Nephron progenitor cell (in vitro differentiated cells): ENCODE results near the gene SLC8A1.

Experiments used
- DNase-seq: peaks from one replicate; pipeline ENCODE4 v3.0.0; 2021
- H3K27ac Mint-ChIP-seq: 2 replicates; pipeline ENCODE4 v1.8.0; 2021; ENCODE audit warnings: mild to moderate bottlenecking, moderate library complexity, mixed read lengths
- H3K27me3 Mint-ChIP-seq: 2 replicates; pipeline ENCODE4 v1.8.0; 2021; ENCODE audit warnings: mild to moderate bottlenecking, low read depth, mixed read lengths; ENCODE audit not compliant: poor library complexity
- H3K36me3 Mint-ChIP-seq: 2 replicates; pipeline ENCODE4 v1.8.0; 2021; ENCODE audit warnings: low read depth, mixed read lengths
- H3K4me1 Mint-ChIP-seq: 2 replicates; pipeline ENCODE4 v1.8.0; 2021; ENCODE audit warnings: mixed read lengths
- H3K4me3 Mint-ChIP-seq: 2 replicates; pipeline ENCODE4 v1.8.0; 2021; ENCODE audit warnings: mild to moderate bottlenecking, moderate library complexity, mixed read lengths
- H3K9me3 Mint-ChIP-seq: 2 replicates; pipeline ENCODE4 v1.8.0; 2021; ENCODE audit warnings: mild to moderate bottlenecking, moderate library complexity, mixed read lengths
- TF ChIP-seq, protein P1 (sequence below): fragments of 200-600 bp; sonication (generic); IDR thresholded peaks from 2 replicates; pipeline ENCODE4 v1.5.0; 2021; ENCODE audit warnings: antibody characterized with exemption

The SLC8A1 gene

DNA sequence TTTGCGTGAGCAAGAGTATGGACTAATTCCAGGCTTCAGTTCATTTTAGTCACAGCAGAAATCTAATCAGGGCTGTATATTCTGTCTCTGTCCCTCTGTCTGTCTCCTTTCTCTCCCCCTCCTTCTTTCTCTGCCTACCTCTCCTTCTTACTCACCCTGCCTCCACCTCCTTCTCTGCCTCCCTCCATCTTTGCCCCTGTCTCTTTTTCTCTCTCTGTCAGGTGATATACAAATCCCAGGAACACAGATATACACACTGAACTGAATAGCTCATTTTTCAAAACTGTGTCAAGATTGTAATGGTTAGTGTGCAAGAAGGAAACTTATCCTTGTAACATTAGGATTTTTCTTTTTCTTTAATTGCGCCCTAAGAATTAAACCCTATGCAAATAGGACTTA lies 32.5 kb downstream of the SLC8A1 start:
- H3K9me3 Mint-ChIP-seq: no peaks in the 10 kb centered on the region
- H3K27ac Mint-ChIP-seq: no peak overlapping the region
- no peak overlapping the region for H3K4me3 Mint-ChIP-seq
- peaks cover 5% of the 10 kb centered on the region for H3K4me1 Mint-ChIP-seq
- TF ChIP-seq, protein P1, sequence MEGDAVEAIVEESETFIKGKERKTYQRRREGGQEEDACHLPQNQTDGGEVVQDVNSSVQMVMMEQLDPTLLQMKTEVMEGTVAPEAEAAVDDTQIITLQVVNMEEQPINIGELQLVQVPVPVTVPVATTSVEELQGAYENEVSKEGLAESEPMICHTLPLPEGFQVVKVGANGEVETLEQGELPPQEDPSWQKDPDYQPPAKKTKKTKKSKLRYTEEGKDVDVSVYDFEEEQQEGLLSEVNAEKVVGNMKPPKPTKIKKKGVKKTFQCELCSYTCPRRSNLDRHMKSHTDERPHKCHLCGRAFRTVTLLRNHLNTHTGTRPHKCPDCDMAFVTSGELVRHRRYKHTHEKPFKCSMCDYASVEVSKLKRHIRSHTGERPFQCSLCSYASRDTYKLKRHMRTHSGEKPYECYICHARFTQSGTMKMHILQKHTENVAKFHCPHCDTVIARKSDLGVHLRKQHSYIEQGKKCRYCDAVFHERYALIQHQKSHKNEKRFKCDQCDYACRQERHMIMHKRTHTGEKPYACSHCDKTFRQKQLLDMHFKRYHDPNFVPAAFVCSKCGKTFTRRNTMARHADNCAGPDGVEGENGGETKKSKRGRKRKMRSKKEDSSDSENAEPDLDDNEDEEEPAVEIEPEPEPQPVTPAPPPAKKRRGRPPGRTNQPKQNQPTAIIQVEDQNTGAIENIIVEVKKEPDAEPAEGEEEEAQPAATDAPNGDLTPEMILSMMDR: no peak
- H3K36me3 Mint-ChIP-seq: no peaks in the 10 kb centered on the region
- H3K27me3 Mint-ChIP-seq: no peaks in the 10 kb centered on the region
- DNase-seq: no peak

DNA sequence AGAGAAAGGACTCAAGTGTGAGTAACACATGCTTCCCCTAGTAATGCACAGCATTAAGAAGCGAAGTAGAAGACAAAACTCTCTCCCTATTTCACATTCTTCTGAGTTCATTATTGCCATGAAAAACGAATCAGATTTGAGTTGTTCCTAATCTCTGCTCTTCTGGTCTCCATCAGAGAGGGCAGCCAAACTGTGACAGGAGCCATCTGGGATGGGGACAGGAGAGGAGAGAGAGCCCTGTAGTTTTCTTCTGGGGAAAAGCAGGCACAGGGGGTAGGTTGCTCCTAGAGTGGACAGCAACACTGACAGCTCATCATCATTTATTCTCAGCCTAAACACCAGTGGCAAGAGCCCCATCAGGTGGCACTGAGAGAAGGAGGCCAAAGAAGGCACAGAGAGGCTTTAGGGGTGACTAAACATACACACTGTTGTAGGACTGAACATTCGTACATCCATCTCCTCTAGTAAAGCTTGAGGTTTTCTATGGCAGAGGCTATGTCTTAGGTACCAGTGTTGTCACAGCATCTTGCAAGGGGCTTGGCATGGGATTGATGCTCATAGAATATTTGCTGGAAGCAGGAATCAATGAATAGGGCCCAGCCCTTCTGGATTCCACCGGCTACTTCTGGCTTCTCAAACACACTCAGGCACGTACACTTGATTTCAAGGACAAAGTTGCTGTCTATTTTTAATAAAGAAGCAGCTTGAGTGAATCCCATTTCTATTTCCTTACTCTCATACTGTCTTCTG lies 33.1 kb downstream of the SLC8A1 start:
- TF ChIP-seq, protein P1: no peak
- no peaks in the 10 kb centered on the region for H3K27me3 Mint-ChIP-seq
- peaks cover 5% of the 10 kb centered on the region for H3K4me1 Mint-ChIP-seq
- H3K9me3 Mint-ChIP-seq: no peaks in the 10 kb centered on the region
- no peak for DNase-seq
- H3K27ac Mint-ChIP-seq: no peak overlapping the region
- no peaks in the 10 kb centered on the region for H3K36me3 Mint-ChIP-seq
- no peak overlapping the region for H3K4me3 Mint-ChIP-seq

DNA sequence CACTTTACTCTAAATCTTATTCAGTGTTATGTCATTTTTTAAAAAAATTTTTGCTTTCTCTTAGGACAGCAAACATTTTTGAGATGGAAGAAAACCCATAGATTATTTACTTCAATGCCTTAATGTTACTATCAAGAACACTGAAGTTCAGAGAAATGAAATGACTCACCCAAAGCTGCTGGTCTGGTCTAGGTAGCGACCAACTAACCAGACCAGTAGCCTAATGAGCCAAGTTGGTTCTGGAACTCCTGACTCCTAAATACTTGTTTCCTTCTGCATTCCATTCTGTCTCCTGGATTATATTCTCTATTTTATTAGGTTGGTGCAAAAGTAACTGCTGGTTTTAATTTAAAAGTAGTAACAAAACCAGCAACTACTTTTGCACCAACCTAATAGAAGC lies 35.4 kb downstream of the SLC8A1 start:
- H3K4me3 Mint-ChIP-seq: no peak overlapping the region
- TF ChIP-seq, protein P1: no peak
- H3K27ac Mint-ChIP-seq: no peak overlapping the region
- no peaks in the 10 kb centered on the region for H3K36me3 Mint-ChIP-seq
- no peaks in the 10 kb centered on the region for H3K9me3 Mint-ChIP-seq
- H3K27me3 Mint-ChIP-seq: no peaks in the 10 kb centered on the region
- peaks cover 5% of the 10 kb centered on the region for H3K4me1 Mint-ChIP-seq
- DNase-seq: no peak

DNA sequence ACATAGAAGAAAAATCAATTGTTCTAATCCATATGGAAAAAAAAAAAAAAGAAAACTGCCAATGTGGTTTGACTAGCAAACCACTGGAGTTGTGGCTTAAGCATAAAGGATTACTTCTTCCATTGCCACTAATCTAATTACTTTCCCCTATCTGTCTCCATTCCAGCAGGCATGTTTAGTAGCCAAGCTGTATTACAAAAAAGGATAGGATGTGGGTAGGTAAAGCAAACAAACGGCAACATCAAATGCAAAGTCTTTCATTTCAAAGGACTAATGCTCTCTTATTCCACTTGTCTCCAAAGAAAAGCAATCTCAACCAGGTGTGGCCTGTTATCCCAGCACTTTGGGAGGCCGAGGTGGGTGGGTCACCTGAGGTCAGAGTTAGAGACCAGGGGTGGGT lies 36.5 kb downstream of the SLC8A1 start:
- TF ChIP-seq, protein P1: no peak
- no peaks in the 10 kb centered on the region for H3K27me3 Mint-ChIP-seq
- no peaks in the 10 kb centered on the region for H3K9me3 Mint-ChIP-seq
- DNase-seq: no peak
- no peak overlapping the region for H3K4me3 Mint-ChIP-seq
- no peak overlapping the region for H3K27ac Mint-ChIP-seq
- H3K36me3 Mint-ChIP-seq: no peaks in the 10 kb centered on the region
- H3K4me1 Mint-ChIP-seq: peaks cover 5% of the 10 kb centered on the region

DNA sequence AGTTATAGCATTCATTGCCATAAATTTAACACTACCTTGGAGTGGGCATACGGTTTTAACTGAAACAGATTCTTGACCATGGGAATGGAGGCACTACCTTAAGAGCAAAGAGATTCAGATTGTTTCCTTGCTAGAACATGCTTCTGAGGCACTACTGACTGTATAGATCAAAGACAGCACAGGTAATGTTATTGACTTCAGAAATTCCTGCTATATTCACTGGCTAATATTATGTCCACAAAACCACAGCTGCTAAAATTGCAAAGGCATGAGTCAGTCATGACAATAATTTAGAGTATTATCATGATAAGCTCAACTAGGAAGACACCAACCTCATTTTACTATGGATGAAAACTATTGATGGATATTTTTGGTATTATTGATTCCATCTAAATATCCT lies 39.4 kb downstream of the SLC8A1 start:
- H3K4me3 Mint-ChIP-seq: no peak overlapping the region
- no peaks in the 10 kb centered on the region for H3K9me3 Mint-ChIP-seq
- no peak overlapping the region for H3K27ac Mint-ChIP-seq
- H3K36me3 Mint-ChIP-seq: no peaks in the 10 kb centered on the region
- DNase-seq: no peak
- H3K27me3 Mint-ChIP-seq: no peaks in the 10 kb centered on the region
- H3K4me1 Mint-ChIP-seq: peaks cover 14% of the 10 kb centered on the region
- TF ChIP-seq, protein P1: no peak

DNA sequence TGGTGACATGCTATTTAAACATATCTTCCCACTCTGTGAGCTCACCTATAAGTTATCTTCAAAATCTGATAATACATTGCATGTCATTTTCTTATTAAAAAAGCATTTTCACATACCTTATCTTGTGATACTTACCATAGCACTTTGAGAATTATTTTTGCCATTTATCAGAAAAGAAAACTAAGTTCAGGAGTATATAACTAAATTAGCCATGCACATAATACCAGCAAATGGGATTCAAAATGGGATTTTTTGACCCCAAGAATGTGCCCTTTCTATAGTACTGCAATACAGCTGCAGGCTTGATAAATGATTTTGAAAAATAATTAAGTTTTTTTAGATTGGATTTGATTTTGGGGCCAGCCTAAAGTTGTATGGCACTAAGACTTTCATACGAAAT lies 41.2 kb downstream of the SLC8A1 start:
- Mint-ChIP-seq H3K4me3 (no peak overlapping the region), H3K36me3 (no peaks in the 10 kb centered on the region), H3K27ac (no peak overlapping the region), H3K27me3 (no peaks in the 10 kb centered on the region), H3K9me3 (no peaks in the 10 kb centered on the region), H3K4me1 (peaks cover 13% of the 10 kb centered on the region)
- TF ChIP-seq, protein P1: no peak
- DNase-seq: no peak
